Stimulated activated CD8-positive, alpha-beta memory T cell treated with anti-CD3 and anti-CD28 coated beads, Interleukin-4, amount 100 ng/mL, for 24 hours (primary cell): ENCODE results near the gene ACTR2.

Experiments
- DNase-seq: peaks from one replicate; pipeline ENCODE4 v3.0.0-alpha.2; 2020; ENCODE audit warnings: low read depth

Gene ACTR2

GRCh38 chr2:65278531-65278981, 50.9 kb downstream of the ACTR2 start:
- DNase-seq = no peak

- no peak for DNase-seq
Observed at GRCh38 chr2:65279756-65280155, 52.1 kb downstream of the ACTR2 start.

GRCh38 chr2:65281627-65282351, 54.2 kb downstream of the ACTR2 start:
- no peak for DNase-seq

- DNase-seq = no peak
Observed at GRCh38 chr2:65282477-65283053, 54.9 kb downstream of the ACTR2 start.

- no peak for DNase-seq
Observed at GRCh38 chr2:65287364-65287763, 59.7 kb downstream of the ACTR2 start.

GRCh38 chr2:65291216-65292105, 63.8 kb downstream of the ACTR2 start:
- DNase-seq = no peak

GRCh38 chr2:65292106-65292400, 64.4 kb downstream of the ACTR2 start:
- DNase-seq = no peak

- no peak for DNase-seq
Observed at GRCh38 chr2:65292461-65293011, 64.9 kb downstream of the ACTR2 start.

GRCh38 chr2:65293376-65293775, 65.7 kb downstream of the ACTR2 start:
- no peak for DNase-seq

GRCh38 chr2:65294136-65294535, 66.5 kb downstream of the ACTR2 start:
- DNase-seq = no peak

- DNase-seq = no peak
Observed at GRCh38 chr2:65294701-65295100, 67.1 kb downstream of the ACTR2 start.

GRCh38 chr2:65296971-65297370, 69.3 kb downstream of the ACTR2 start:
- no peak for DNase-seq

- no peak for DNase-seq
Observed at GRCh38 chr2:65297544-65297943, 69.9 kb downstream of the ACTR2 start.

GRCh38 chr2:65298089-65298488, 70.5 kb downstream of the ACTR2 start:
- DNase-seq = no peak

- DNase-seq = peak; percentile 47
Observed at GRCh38 chr2:65299246-65299645, 71.6 kb downstream of the ACTR2 start.

- DNase-seq = no peak
Observed at GRCh38 chr2:65300134-65300760, 72.6 kb downstream of the ACTR2 start.

- DNase-seq = peak; percentile 69
Observed at GRCh38 chr2:65300761-65301711, 73.4 kb downstream of the ACTR2 start.

- DNase-seq = no peak
Observed at GRCh38 chr2:65305934-65306333, 78.3 kb downstream of the ACTR2 start.

- no peak for DNase-seq
Observed at GRCh38 chr2:65309699-65310098, 82.1 kb downstream of the ACTR2 start.

GRCh38 chr2:65311049-65311448, 83.4 kb downstream of the ACTR2 start:
- DNase-seq = no peak

- no peak for DNase-seq
Observed at GRCh38 chr2:65311596-65311995, 84.0 kb downstream of the ACTR2 start.
